ENCODE results near the gene LLPH. TPM values are rescaled to one million over a fixed set of nuclear protein-coding genes. Genes with fewer than 3 reads are reported as not detected.

LLPH gene
- total and polyA plus RNA-seq, 2 of the 13 experiments (the other 11 are each of a cell fraction or from before 2014, with no cell fraction given), result 4.2 to 25.6 TPM

- TF ChIP-seq ARID2 (CRISPR knock-in tag; IDR thresholded peaks at IDR 0.05; ENCODE audit: borderline replicate concordance), result 0 out of 2 replicates have a peak, but pooled peaks have one; percentile 22
- no peak for TF ChIP-seq KIAA2018 (CRISPR knock-in tag; IDR thresholded peaks at IDR 0.05; ENCODE audit: borderline replicate concordance)
- TF ChIP-seq ZNF234 (CRISPR knock-in tag; conservative IDR thresholded peaks at IDR 0.05), result no peak
- TF ChIP-seq NFKBIZ (CRISPR knock-in tag; IDR thresholded peaks at IDR 0.05), result no peak
- no peak for TF ChIP-seq ZBTB3 (CRISPR knock-in tag; IDR thresholded peaks at IDR 0.05; ENCODE audit: borderline replicate concordance, low read depth)
- TF ChIP-seq ELF1 (CRISPR knock-in tag; IDR thresholded peaks at IDR 0.05), result peak; percentile 36; the same call in 1 of the 2 replicates
- no peak for TF ChIP-seq ZFYVE20 (CRISPR knock-in tag; IDR thresholded peaks at IDR 0.05; ENCODE audit: borderline replicate concordance, low read depth)
- no peak for TF ChIP-seq CC2D1A (CRISPR knock-in tag; IDR thresholded peaks at IDR 0.05)
- TF ChIP-seq ISL2 (CRISPR knock-in tag; IDR thresholded peaks at IDR 0.05), result no peak
- no peak for TF ChIP-seq SRSF4 (IDR thresholded peaks at IDR 0.05; ENCODE audit: low read depth, low read length, poor library complexity, severe bottlenecking)
- TF ChIP-seq SP2 (CRISPR knock-in tag; IDR thresholded peaks at IDR 0.05), result no peak
- TF ChIP-seq ZNF292 (CRISPR knock-in tag; IDR thresholded peaks at IDR 0.05; ENCODE audit: borderline replicate concordance, low read depth), result no peak
- TF ChIP-seq ZNF18 (CRISPR knock-in tag; IDR thresholded peaks at IDR 0.05; ENCODE audit: insufficient replicate concordance), result no peak
- TF ChIP-seq ZNF251 (CRISPR knock-in tag; IDR thresholded peaks at IDR 0.05), result no peak
- TF ChIP-seq TAF1 (CRISPR knock-in tag; IDR thresholded peaks at IDR 0.05), result no peak
- TF ChIP-seq ZMYM3 (CRISPR knock-in tag; IDR thresholded peaks at IDR 0.05), result no peak
- no peak for TF ChIP-seq RFX1 (IDR thresholded peaks at IDR 0.05)
- TF ChIP-seq FOSL2 (CRISPR knock-in tag; IDR thresholded peaks at IDR 0.05), result 0 out of 2 replicates have a peak, but pooled peaks have one; percentile 20
- TF ChIP-seq KLF12 (CRISPR knock-in tag; IDR thresholded peaks at IDR 0.05; ENCODE audit: borderline replicate concordance), result no peak
- 0 out of 2 replicates have a peak, but pooled peaks have one; percentile 24 for TF ChIP-seq ZFX (CRISPR knock-in tag; IDR thresholded peaks at IDR 0.05; ENCODE audit: low read depth)
- TF ChIP-seq TEF (CRISPR knock-in tag; IDR thresholded peaks at IDR 0.05), result no peak
- no peak for TF ChIP-seq JUN (CRISPR knock-in tag; IDR thresholded peaks at IDR 0.05)
Observed at GRCh38 chr12:66107451-66107915, 23.1 kb downstream of the LLPH start (continued).
